ENCODE measurements around the gene DIP2C.
"Not testable (repeated sequence)": the region's sequence is repeated elsewhere in the genome, so short reads cannot be mapped to it uniquely, and the experiment has no call there.

DIP2C gene

DNA sequence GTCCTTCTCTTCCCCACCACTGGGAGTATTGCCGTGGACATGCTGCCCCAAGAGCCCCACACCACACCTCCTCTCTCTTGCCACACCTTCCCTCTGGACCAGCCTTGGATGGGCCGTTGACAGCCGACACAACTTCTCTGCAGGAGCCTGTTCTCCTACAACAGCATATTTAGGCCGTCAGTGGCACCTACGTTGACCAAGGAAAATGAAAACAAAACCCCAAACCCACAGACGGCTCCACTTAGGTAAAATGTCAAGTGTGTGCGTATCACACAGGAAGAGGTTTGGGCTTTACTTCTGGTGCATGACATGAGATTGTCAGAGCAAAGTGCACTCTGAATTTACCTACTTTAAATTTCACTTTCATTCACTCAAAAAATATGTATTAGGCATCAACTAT is 307.7 kb downstream of the DIP2C start:
- DNase-seq: peak in 1 of 2 donors; percentile 20

DNA sequence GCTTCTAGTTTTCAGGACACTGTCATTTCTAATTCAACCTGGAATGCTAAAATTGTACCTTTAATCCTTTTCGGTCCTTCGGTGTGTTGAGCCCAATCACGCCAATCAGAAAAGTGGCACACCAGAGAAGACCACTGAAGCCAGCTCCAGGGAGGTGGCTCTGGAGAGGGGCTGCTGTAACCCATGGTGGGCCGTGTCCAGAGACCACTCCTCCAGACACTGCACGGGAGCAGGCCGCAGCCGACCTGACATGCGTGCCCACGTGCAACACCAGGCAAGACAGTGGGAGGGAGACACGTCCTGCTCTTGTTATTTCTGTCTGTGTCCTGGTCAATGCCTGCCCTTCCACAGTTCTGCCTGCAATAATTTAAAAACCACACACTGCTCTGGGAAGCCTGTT is 308.1 kb downstream of the DIP2C start:
- no peak for DNase-seq

- DNase-seq: no peak
Observed at GRCh38 chr10:380313-380940, 309.0 kb downstream of the DIP2C start.

DNA sequence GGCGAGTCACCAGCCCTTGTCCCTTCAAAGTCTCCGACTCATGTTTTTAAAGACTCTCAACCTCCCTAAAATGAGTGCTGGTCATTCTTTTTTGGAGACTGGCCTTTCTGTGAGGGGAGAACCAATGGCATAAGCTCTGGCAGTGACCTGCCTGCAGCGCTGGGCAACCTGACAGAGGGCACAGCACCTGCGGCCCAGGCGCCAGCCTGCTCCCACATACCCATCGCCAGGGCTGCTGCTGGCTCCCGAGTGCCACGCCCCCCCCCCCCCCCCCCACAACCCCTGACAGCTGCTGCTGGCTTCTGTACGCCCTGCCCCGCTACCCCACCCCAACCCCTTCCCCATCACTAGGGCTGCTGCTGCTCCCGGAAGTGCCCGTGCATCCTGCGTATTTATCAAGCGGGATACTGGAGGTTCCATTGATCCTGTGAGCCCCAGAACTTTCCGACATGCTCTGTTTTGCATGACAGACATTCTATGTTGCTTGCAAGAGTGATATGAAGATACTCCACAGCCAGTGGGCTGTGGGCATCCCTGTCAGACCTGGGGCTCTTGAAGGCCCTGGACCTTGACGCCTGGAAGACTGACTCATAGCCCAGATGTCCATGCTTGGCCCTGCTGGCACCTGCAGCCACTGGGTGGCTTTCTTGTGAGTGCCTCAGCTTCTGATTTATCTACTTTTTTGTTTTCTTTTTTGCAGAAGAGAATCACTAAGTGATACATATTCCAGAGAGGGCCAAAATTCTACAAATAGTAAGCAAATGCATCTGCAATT is 310.4 kb downstream of the DIP2C start:
- DNase-seq: no peak

DNA sequence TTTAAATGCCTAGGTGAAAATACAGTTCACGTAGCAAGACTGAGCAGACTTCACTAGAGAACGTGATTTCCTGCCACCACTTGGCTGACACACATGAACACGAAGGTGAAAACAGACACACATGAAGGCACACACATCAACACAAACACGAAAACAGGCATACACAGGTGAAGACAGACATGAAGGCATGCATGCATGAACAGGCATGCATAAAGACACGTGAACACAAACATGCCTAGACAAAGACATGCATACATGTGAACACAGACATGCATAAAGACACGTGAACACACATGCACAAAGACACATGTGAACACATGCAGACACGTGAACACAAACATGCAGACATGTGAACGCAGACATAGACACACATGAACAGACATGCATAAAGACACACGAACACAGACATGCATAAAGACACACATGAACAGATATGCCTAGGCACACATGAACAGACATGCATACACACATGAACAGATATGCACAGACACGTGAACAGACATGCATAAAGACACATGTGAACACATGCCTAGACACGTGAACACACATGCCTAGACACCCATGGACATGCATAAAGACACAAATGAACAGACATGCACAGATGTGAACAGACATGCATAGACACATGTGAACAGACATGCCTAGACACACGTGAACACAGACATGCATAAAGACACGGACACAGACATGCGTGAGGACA is 311.1 kb downstream of the DIP2C start:
- no peak for DNase-seq

DNA sequence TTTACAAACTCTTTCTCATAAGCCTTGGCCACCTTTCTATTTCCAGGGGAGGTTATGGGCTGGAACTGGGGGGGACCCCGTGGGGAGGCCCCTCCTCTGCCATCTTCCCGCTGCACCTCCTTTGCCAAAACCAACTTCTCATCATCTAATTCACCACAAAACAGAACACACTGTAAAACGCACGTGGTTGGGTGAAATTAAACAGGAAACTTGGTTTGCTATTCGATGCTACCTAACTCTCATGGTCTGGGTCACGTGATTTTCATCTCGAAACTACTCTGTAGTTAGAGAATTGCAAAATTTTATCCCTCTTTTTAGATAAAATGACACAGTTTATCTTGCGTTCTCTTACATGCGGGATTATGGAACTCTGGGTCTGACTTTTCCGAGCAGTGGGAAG is 312.2 kb downstream of the DIP2C start:
- no peak for DNase-seq

DNA sequence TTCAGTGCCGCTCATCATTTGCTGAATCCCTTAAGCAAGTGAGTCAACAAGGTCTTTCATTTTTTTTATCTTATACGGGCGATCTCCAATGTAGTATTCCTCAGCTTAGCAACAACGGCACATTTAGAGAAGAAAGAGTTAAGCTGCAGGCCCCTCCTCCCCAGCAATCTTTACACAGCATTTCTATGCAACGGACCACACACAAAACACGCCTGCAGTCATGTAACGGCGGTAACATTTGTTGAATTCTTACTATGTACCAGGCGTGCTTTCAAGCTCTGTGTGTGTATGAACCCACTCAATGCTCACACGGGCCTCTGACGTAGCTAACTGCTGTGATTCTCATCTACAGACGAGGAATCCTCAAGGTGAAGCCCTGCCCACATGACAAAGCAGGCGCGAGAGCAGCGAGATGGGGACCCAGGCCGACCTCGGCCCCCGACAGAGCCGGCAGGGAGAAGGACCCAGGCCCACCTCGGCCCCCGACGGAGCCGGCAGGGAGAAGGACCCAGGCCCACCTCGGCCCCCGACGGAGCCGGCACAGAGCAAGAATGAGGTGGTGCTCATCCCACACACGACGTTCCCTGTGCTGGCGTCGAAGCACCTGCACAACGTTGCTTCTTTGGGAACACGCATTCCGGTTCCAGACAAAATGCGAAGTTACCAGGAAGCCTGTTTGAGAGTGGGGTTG is 313.5 kb downstream of the DIP2C start:
- no peak for DNase-seq

- no peak for DNase-seq
Observed at GRCh38 chr10:374354-374753, 315.1 kb downstream of the DIP2C start.

GRCh38 chr10:373526-374309 is 315.8 kb downstream of the DIP2C start:
- no peak for DNase-seq

DNA sequence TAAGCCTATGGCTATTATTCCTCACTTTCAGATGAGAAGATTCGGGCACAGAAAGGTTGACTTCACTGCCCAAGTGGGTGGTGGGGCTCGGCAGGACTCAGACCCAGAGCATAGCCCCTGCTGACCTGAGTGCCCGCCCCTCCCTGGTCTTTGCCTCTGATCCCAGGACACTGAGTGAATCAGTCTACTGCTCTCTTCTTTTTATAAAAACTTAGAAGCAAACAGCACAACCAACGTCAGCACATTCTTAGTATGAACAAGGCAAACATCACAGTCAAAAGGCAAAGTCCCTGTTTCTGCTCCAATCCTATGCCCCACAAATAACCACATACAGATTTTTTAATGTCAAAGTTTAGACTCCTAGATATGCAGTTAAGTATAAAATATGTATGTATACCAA is 316.5 kb downstream of the DIP2C start:
- no peak for DNase-seq

DNA sequence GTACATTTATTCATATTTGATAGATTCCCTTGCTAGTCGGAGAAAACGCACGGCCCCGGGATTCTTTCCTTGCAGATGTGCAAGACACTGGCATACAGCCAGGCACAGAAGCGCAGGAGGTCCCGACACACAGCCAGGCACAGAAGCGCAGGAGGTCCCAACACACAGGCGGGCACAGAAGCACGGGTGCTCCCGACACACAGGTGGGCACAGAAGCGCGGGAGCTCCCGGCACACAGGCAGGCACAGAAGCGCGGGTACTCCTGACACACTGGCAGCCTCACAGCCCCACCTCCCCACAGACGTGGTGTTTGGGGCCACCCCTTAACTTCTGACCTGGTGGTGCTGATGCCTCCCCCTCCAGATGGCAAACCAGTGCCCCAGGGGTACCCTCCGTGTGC is 316.9 kb downstream of the DIP2C start:
- DNase-seq: no peak

DNA sequence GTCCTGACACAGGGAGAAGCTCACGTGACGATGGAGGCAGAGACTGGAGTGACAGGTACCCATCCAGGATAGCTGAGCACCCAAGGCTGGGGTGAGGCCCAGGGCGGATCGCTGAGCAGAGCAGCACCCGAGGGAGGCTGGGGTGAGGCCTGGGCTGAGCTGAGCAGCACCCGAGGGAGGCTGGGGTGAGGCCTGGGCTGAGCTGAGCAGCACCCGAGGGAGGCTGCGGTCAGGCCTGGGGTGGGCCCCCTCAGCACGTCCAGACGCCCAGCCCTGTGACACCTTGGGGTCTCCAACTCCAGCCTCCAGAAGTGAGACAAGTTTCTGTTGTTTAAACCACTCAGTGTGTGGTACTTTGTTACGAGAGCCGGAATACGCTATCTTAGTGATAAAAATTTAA is 318.0 kb downstream of the DIP2C start:
- DNase-seq: no peak

DNA sequence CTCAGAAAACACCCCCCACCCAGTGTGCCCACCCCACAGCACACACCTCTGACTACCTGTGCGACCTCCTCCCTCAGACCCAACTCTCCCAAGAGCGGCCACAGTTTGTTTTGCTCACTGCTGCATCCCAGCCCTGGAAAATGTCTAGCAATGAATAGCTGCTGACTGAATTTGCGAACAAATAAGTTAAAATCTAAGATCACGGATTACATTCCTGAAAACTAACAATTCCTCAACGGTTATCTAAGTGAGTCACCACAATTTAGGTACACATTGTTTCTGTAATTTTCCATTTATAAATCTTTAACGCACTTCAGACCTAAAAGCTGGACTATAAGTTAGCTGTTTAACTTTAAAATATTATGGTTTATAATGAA is 319.0 kb downstream of the DIP2C start:
- DNase-seq: no peak

GRCh38 chr10:369684-370448 is 319.6 kb downstream of the DIP2C start:
- no peak for DNase-seq

GRCh38 chr10:369221-369683 is 320.2 kb downstream of the DIP2C start:
- DNase-seq: no peak

DNA sequence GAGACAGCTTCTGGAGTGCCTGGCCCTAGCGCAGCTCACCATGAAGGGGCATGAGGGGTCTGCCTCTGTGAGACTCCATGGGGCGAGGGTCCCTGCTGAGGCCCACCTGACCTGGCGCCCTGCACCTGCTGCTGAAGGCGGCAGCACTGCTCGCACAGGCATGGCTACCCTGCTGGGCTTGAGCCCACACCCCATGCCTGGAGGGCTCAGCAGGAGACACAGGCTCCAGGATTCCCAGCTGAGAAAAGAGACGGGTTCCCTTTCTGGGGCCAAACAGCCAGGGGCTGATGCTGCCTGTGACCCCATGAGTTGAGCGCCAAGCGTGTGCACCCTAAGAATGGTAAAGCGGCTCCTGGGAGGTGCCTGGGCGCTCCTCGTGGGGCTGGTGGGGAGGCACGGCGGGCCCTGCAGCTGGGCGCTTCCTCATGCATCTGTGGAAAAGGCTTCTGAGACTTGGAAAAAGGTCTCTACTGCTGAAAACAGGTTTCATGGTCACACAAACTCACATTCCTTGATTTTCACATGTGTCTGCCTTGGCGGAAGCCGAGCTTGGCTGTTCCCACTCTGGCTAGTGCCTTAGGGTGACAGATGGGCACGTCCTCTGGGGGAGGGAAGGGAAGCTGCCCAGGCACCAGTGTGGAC is 320.8 kb downstream of the DIP2C start:
- DNase-seq: no peak

- not testable (repeated sequence) for DNase-seq
Observed at GRCh38 chr10:368107-368506, 321.4 kb downstream of the DIP2C start.

- no peak for DNase-seq
Observed at GRCh38 chr10:367636-368035, 321.8 kb downstream of the DIP2C start.

DNA sequence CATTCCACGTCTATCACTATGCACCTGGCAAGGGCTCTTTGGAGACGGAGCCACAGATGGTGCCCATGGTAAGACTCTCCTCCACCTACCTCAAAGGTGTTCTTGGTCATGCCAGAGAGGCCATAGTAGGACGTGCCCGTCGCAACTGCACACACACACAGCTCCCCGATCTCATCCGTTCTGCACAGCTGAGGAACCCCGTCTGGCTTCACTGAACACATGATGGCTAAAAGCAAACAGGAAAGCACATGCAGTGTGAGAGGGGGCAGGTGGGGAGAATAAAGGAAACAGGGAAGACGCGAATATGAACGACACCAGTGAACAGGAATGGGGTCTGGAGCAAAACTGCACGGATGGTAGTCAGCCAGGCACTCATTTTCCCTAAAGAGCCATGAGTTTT is 323.3 kb downstream of the DIP2C start:
- DNase-seq: no peak

GRCh38 chr10:364267-364775 is 325.1 kb downstream of the DIP2C start:
- DNase-seq: no peak

DNA sequence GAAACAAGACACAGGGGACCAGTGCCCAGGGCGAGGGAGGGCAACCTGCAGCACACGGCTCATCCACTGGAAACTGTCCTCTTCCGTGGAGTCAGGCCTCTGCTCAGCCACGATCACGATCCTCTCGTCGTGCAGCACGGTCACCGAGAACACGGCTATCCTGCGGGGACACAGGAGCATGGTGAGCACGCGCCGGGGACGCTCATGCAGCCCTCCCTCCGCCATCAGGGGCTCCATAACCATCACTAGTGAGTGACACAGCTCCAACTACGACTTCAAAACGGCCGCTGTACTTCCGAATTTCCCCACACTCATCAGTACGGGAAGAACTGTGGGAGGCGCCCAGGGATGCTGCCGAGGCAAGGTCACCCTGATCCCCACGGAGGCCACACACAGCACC is 326.3 kb downstream of the DIP2C start:
- no peak for DNase-seq

Data from CD4-positive, alpha-beta T cell treated with Interleukin-1 beta for 1 hour (primary cell).